Transverse colon (tissue), 4 donors: Measurements from ENCODE around the gene SOCS1. TPM values are rescaled to one million over a fixed set of nuclear protein-coding genes. Genes with fewer than 3 reads are reported as not detected.
"Not testable (repeated sequence)": the region's sequence is repeated elsewhere in the genome, so short reads cannot be mapped to it uniquely, and the experiment has no call there.

Experiments
- DNase-seq: peaks from one replicate; pipeline ENCODE4 v3.0.0-alpha.2; 2019
- H3K27ac ChIP-seq, 4 donors: fragments of 200-600 bp; sonication (generic); 2 replicates each; pipeline ENCODE4 v1.5.1; 2016 to 2018; ENCODE audit warnings: inconsistent platforms in 4 of 4
- H3K27me3 ChIP-seq: fragments of 200-600 bp; sonication (generic); 2 replicates; pipeline ENCODE4 v1.5.1; 2017; ENCODE audit warnings: inconsistent platforms
- H3K36me3 ChIP-seq, 4 donors: fragments of 200-600 bp; sonication (generic); 2 replicates each; pipeline ENCODE4 v1.5.1; 2017 to 2019; ENCODE audit warnings: inconsistent platforms in 4 of 4
- H3K4me1 ChIP-seq, 4 donors: fragments of 200-600 bp; sonication (generic); 2 replicates each; pipeline ENCODE4 v1.5.1; 2017 to 2020; ENCODE audit warnings: inconsistent platforms in 4 of 4
- H3K4me3 ChIP-seq, 4 donors: fragments of 200-600 bp; sonication (generic); 1 replicate in 1 of 4; 2 replicates in 3 of 4; pipeline versions ENCODE4 v1.5.1 to v1.6.1; 2017 to 2019; ENCODE audit warnings: inconsistent platforms in 4 of 4
- H3K9me3 ChIP-seq, 2 donors: fragments of 200-600 bp; sonication (generic); 2 replicates each; pipeline ENCODE4 v1.5.1; 2017 to 2019; ENCODE audit warnings: inconsistent platforms in 2 of 2
- CTCF ChIP-seq, 5 experiments: fragments of 200-600 bp in 3 of 5; fragments of 450-650 bp in 2 of 5; sonication (generic) in 3 of 5; IDR thresholded peaks; 1 replicate in 2 of 5; 2 replicates in 3 of 5; pipeline ENCODE4 v1.5.1; 2016 to 2017; ENCODE audit warnings: antibody characterized with exemption in 5 of 5, inconsistent platforms in 3 of 5, mild to moderate bottlenecking in 2 of 5, moderate library complexity in 1 of 5
- EP300 ChIP-seq: sonication (generic); formaldehyde crosslinking; IDR thresholded peaks from one replicate; pipeline ENCODE4 v1.6.1; 2017; ENCODE audit warnings: antibody characterized with exemption, low read depth
- POLR2A ChIP-seq: fragments of 450-650 bp; IDR thresholded peaks from one replicate; pipeline ENCODE4 v1.6.1; 2016; ENCODE audit warnings: antibody characterized with exemption, mild to moderate bottlenecking, moderate library complexity
- POLR2AphosphoS5 ChIP-seq, 3 donors: sonication (generic); formaldehyde crosslinking; IDR thresholded peaks; one replicate each; pipeline ENCODE4 v1.6.1; 2016; ENCODE audit warnings: antibody characterized with exemption in 3 of 3
- WGBS, 2 donors: methylation state at CpG; one replicate each; pipeline ENCODE4 v1.1.5; 2018; ENCODE audit warnings: low coverage in 1 of 2; 5-methylcytosine and 5-hydroxymethylcytosine counted together
- in situ Hi-C, 4 donors: fragments of 200-750 bp; cut with MboI; loops; one replicate each; pipeline versions ENCODE4 v1.15.0 to v1.15.1; 2017; ENCODE audit warnings: low sequenced_read_pairs in 3 of 4, low pct_ligation_motif_present in 1 of 4, low pct_unique_long_range_greater_than_20kb in 1 of 4
- intact Hi-C: fragments of 100-400 bp; cut with DNase I; formaldehyde crosslinking; loops from one replicate; pipeline ENCODE4 v1.15.1; 2023; ENCODE audit warnings: low total_unique reads
- total RNA-seq, 4 donors: library from RNA; depleted of rRNA; stranded (reverse); fragments of >200 nt; gene quantifications; one replicate each; pipeline ENCODE4 v1.1.0, GENCODE V29; 2016

SOCS1 gene
- total RNA-seq, 4 donors from 2014 or later, result 2.2 to 17.6 (median 10.8) TPM

- WGBS, 2 donors, result 93 to 95% methylated on average over 4 of the region's 4 CpGs
- H3K27ac ChIP-seq, result no peak overlapping the region
- in situ Hi-C loops (no loop called here), intact Hi-C loops (no loop called here)
- no peak overlapping the region for H3K4me3 ChIP-seq
- H3K4me1 ChIP-seq, result peaks cover 3 to 19% (median 13%) of the 10 kb centered on the region in 4 donors
- H3K27me3 ChIP-seq, result no peaks in the 10 kb centered on the region
- DNase-seq, result no peak
- TF ChIP-seq POLR2AphosphoS5 (IDR thresholded peaks at IDR 0.05) (no peak), EP300 (no peak), CTCF (IDR thresholded peaks at IDR 0.05) (no peak), POLR2A (no peak)
- no peaks in the 10 kb centered on the region for H3K36me3 ChIP-seq
- no peaks in the 10 kb centered on the region for H3K9me3 ChIP-seq
Measured at GRCh38 chr16:11295672-11296071, 39.7 kb upstream of the SOCS1 start.

- DNase-seq, result no peak
- H3K9me3 ChIP-seq, result no peaks in the 10 kb centered on the region
- peaks cover 0 to 8% (median 6%) of the 10 kb centered on the region in 4 donors for H3K4me1 ChIP-seq
- H3K27ac ChIP-seq, result no peak overlapping the region
- no peaks in the 10 kb centered on the region for H3K27me3 ChIP-seq
- WGBS, 2 donors, result 73 to 85% methylated on average over 5 to 7 of the region's 7 CpGs
- intact Hi-C loops (no loop called here), in situ Hi-C loops (no loop called here)
- TF ChIP-seq CTCF (IDR thresholded peaks at IDR 0.05), result no peak
- no peak for TF ChIP-seq EP300
- TF ChIP-seq POLR2A, result no peak
- TF ChIP-seq POLR2AphosphoS5 (IDR thresholded peaks at IDR 0.05), result no peak
- H3K4me3 ChIP-seq, result no peak overlapping the region
- H3K36me3 ChIP-seq, result no peaks in the 10 kb centered on the region
Measured at GRCh38 chr16:11292076-11292748, 36.2 kb upstream of the SOCS1 start.

GRCh38 chr16:11291091-11291703 is 35.2 kb upstream of the SOCS1 start:
- in situ Hi-C loops (no loop called here), intact Hi-C loops (no loop called here)
- DNase-seq, result no peak
- Histone ChIP-seq H3K4me1 (no peaks in the 10 kb centered on the region), H3K4me3 (no peak overlapping the region), H3K27ac (no peak overlapping the region), H3K36me3 (no peaks in the 10 kb centered on the region), H3K9me3 (no peaks in the 10 kb centered on the region), H3K27me3 (no peaks in the 10 kb centered on the region)
- 74 to 81% methylated on average over 5 to 10 of the region's 10 CpGs for WGBS, 2 donors
- TF ChIP-seq CTCF (IDR thresholded peaks at IDR 0.05) (no peak), POLR2A (no peak), POLR2AphosphoS5 (IDR thresholded peaks at IDR 0.05) (no peak), EP300 (no peak)

- no peak for DNase-seq
- intact Hi-C loops, result no loop called here
- Histone ChIP-seq H3K36me3 (no peaks in the 10 kb centered on the region), H3K9me3 (no peaks in the 10 kb centered on the region), H3K4me1 (no peaks in the 10 kb centered on the region), H3K27ac (no peak overlapping the region), H3K4me3 (no peak overlapping the region), H3K27me3 (no peaks in the 10 kb centered on the region)
- 88 to 92% methylated on average over 4 to 8 of the region's 8 CpGs for WGBS, 2 donors
- TF ChIP-seq CTCF (IDR thresholded peaks at IDR 0.05) (no peak), POLR2AphosphoS5 (IDR thresholded peaks at IDR 0.05) (no peak), EP300 (no peak), POLR2A (no peak)
- in situ Hi-C loops, result no loop called here
Measured at GRCh38 chr16:11290102-11290893, 34.3 kb upstream of the SOCS1 start.

DNA sequence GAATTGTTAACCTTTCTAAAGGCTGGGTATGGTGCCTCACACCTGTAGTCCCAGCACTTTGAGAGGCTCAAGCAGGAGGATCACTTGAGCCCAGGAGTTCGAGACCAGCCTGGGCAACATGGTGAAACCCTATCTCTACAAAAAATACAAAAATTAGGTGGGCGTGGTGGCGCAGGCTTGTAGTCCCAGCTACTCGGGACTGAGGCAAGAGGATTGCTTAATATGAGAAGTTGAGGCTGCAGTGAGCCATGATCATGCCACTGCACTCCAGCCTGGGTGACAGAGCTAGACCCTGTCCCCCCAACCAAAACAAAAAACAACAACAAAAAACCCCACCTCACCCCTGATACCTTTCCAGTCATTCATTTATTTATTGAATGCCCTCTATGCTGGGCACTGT is 33.7 kb upstream of the SOCS1 start:
- in situ Hi-C loops, H3K9me3 ChIP-seq, H3K27ac ChIP-seq, intact Hi-C loops, DNase-seq, H3K4me1 ChIP-seq, H3K36me3 ChIP-seq, H3K4me3 ChIP-seq, H3K27me3 ChIP-seq: not testable (repeated sequence)
- WGBS, 2 donors, result 95% methylated on average over 4 of the region's 4 CpGs; no CpG with 5 or more reads in 1 of the 2 donors
